ENCODE measurements around the gene CCNF. TPM values are rescaled to one million over a fixed set of nuclear protein-coding genes. Genes with fewer than 3 reads are reported as not detected.

CCNF gene
- total and polyA plus RNA-seq, 2 of the 8 experiments (the other 6 are each of a cell fraction or from before 2014, with no cell fraction given) = 15.4 to 54.3 TPM

- POLR2A ChIA-PET (ENCODE audit: partially characterized antibody) = interaction anchor here (0.6 to 2.0 kb wide), 4 partner anchors 14 to 329 kb away, joined by 3 to 6 read pairs (median 4); no protein-coding TSS in a partner anchor
- TF ChIP-seq SP2 (IDR thresholded peaks at IDR 0.05; ENCODE audit: low read length) = no peak
- no peak for TF ChIP-seq CEBPB (IDR thresholded peaks at IDR 0.05; ENCODE audit: low read depth, low read length)
- TF ChIP-seq YY1 (IDR thresholded peaks at IDR 0.05; ENCODE audit: low read depth, low read length) = no peak
- no peak for TF ChIP-seq SAP30 (IDR thresholded peaks at IDR 0.05; ENCODE audit: insufficient read depth, insufficient replicate concordance, low read length)
- TF ChIP-seq ASH2L (IDR thresholded peaks at IDR 0.05; ENCODE audit: low read length) = no peak
- no peak for TF ChIP-seq NRF1 (IDR thresholded peaks at IDR 0.05; ENCODE audit: low read depth, low read length)
- TF ChIP-seq POU5F1 (IDR thresholded peaks at IDR 0.05; ENCODE audit: low read depth, low read length) = no peak
- TF ChIP-seq KDM5A (IDR thresholded peaks at IDR 0.05; ENCODE audit: low read length) = no peak
- TF ChIP-seq SIRT6 (IDR thresholded peaks at IDR 0.05; ENCODE audit: low read length) = no peak
- no peak for TF ChIP-seq TAF1 (IDR thresholded peaks at IDR 0.05; ENCODE audit: low read depth, low read length)
- TF ChIP-seq SIN3A (conservative IDR thresholded peaks at IDR 0.05 in 1 of 2, IDR thresholded peaks at IDR 0.05 in 1 of 2; ENCODE audit: low read depth in 1 of 2, low read length in 2 of 2) = no peak
- TF ChIP-seq POLR2A (IDR thresholded peaks at IDR 0.05; ENCODE audit: control extremely low read depth in 1 of 2, low read depth in 2 of 2, low read length in 2 of 2) = no peak
- no peak for TF ChIP-seq FOSL1 (IDR thresholded peaks at IDR 0.05; ENCODE audit: insufficient read depth, low read depth, low read length)
- TF ChIP-seq CREB1 (IDR thresholded peaks at IDR 0.05) = no peak
- TF ChIP-seq CHD1 (IDR thresholded peaks at IDR 0.05; ENCODE audit: low read depth, low read length) = no peak
Observed at GRCh38 chr16:2481676-2482075, 52.4 kb downstream of the CCNF start.

More at GRCh38 chr16:2481676-2482075, 52.4 kb downstream of the CCNF start:
- no peak overlapping the region for H3K27ac ChIP-seq (ENCODE audit: low read depth, low read length)
- no peak overlapping the region for H4K91ac ChIP-seq (replicated peaks; ENCODE audit: insufficient read length, low read length)
- peak overlapping the region; percentile 74 for H4K8ac ChIP-seq (ENCODE audit: extremely low read depth, insufficient read depth, low read length)
- no peak overlapping the region for H2BK15ac ChIP-seq (ENCODE audit: low read length)
- no peak overlapping the region for H2AK5ac ChIP-seq (ENCODE audit: low read depth, low read length)
- DNase-seq (ENCODE audit: low read depth in 1 of 2, low spot score in 2 of 2) = no peak
- H4K5ac ChIP-seq (ENCODE audit: insufficient read length, low read depth, low read length) = no peak overlapping the region
- H3K4ac ChIP-seq (replicated peaks; ENCODE audit: insufficient read length, low read depth, low read length) = no peak overlapping the region
- no peak overlapping the region for H3K56ac ChIP-seq (replicated peaks; ENCODE audit: insufficient read length, low read depth, low read length)
- H3K9ac ChIP-seq (replicated peaks in 1 of 4; ENCODE audit: extremely low read depth in 1 of 4, low read depth in 3 of 4, low read length in 3 of 4) = no peak overlapping the region
- 88% methylated on average over 7 of the region's 7 CpGs; no CpG with 5 or more reads in 1 of the 2 experiments for WGBS, 2 experiments (ENCODE audit: extremely low coverage in 1 of 2, insufficient coverage in 1 of 2, insufficient read length in 1 of 2, insufficient replicate concordance in 2 of 2, low coverage in 1 of 2, low lambda C conversion rate in 2 of 2, missing lambda C conversion rate in 1 of 2)
- H2BK20ac ChIP-seq (ENCODE audit: low read length) = no peak overlapping the region
- no peaks in the 10 kb centered on the region for H3K36me3 ChIP-seq (ENCODE audit: control insufficient read depth in 2 of 4, insufficient read depth in 4 of 4, low read length in 3 of 4)
- no peak for FAIRE-seq
- no peak overlapping the region for H3K4me3 ChIP-seq (ENCODE audit: extremely low read depth in 1 of 4, insufficient read depth in 2 of 4, low read depth in 3 of 4, low read length in 4 of 4)
- H2AFZ ChIP-seq (ENCODE audit: low read length) = no peak overlapping the region
- peaks cover 25% of the 10 kb centered on the region for H3K79me1 ChIP-seq (ENCODE audit: low read depth, low read length)
- H3K4me2 ChIP-seq (ENCODE audit: insufficient read depth in 1 of 2, low read depth in 2 of 2, low read length in 2 of 2) = no peak overlapping the region
- no peak overlapping the region for H3K23ac ChIP-seq (ENCODE audit: insufficient read length)
- no peak overlapping the region for H2BK5ac ChIP-seq (ENCODE audit: low read depth, low read length)
- no peak overlapping the region for H2BK120ac ChIP-seq (replicated peaks; ENCODE audit: low read depth, low read length)
- H3K27me3 ChIP-seq (replicated peaks in 1 of 4; ENCODE audit: control insufficient read depth in 3 of 4, extremely low read depth in 1 of 4, insufficient read depth in 3 of 4, low read length in 3 of 4) = peaks cover 0 to 2% (median under 1%) of the 10 kb centered on the region in 4 experiments; a peak in 1 of 7 replicates
- H3K4me1 ChIP-seq (replicated peaks in 1 of 4; ENCODE audit: control insufficient read depth in 3 of 4, insufficient read depth in 4 of 4, low read length in 3 of 4) = no peaks in the 10 kb centered on the region; a peak in 1 of 7 replicates
- H3K79me2 ChIP-seq (ENCODE audit: control insufficient read depth in 1 of 2, insufficient read depth in 2 of 2, low read length in 2 of 2) = peaks cover 0 to 2% of the 10 kb centered on the region in 2 experiments; a peak in 1 of 4 replicates
- peaks cover 7% of the 10 kb centered on the region in 2 experiments for H4K20me1 ChIP-seq (replicated peaks in 1 of 2; ENCODE audit: control insufficient read depth in 1 of 2, insufficient read depth in 2 of 2, low read length in 2 of 2)
- CTCF ChIA-PET (ENCODE audit: partially characterized antibody) = interaction anchor here (1.5 to 2.9 kb wide), 2 partner anchors 13 to 20 kb away, joined by 5 to 23 read pairs; no protein-coding TSS in a partner anchor
- H3K23me2 ChIP-seq (ENCODE audit: low read depth, low read length) = no peaks in the 10 kb centered on the region
- no peak overlapping the region for H2BK12ac ChIP-seq (ENCODE audit: low read depth, low read length)
- H3K9me3 ChIP-seq (ENCODE audit: insufficient read depth in 2 of 2, low read depth in 1 of 2, low read length in 1 of 2) = no peaks in the 10 kb centered on the region
- H3K14ac ChIP-seq (ENCODE audit: insufficient read length) = no peak overlapping the region
- no peak overlapping the region for H3K18ac ChIP-seq (ENCODE audit: extremely low read depth, low read length)
